GM21529 (cell line): ENCODE data around the gene MAGEA6.
"Not testable (repeated sequence)": the region's sequence is repeated elsewhere in the genome, so short reads cannot be mapped to it uniquely, and the experiment has no call there.

Experiments
- ATAC-seq: cut with Tn5 transposase; IDR thresholded peaks from one replicate; pipeline ENCODE4 v1.9.1; 2021; ENCODE audit not compliant: unreplicated experiment

The MAGEA6 gene

DNA sequence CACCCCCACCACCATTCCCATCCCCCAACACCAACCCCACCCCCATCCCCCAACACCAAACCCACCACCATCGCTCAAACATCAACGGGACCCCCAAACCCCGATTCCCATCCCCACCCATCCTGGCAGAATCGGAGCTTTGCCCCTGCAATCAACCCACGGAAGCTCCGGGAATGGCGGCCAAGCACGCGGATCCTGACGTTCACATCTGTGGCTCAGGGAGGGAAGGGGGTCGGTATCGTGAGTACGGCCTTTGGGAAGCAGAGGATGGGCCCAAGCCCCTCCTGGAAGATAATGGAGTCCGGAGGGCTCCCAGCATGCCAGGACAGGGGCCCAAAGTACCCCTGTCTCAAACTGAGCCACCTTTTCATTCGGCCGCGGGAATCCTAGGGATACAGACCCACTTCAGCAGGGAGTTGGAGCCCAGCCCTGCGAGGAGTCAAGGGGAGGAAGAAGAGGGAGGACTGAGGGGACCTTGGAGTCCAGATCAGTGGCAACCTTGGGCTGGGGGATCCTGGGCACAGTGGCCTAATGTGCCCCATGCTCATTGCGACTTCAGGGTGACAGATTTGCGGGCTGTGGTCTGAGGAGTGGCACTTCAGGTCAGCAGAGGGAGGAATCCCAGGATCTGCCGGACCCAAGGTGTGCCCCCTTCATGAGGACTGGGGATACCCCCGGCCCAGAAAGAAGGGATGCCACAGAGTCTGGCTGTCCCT is 35.2 kb downstream of the MAGEA6 start:
- not testable (repeated sequence) for ATAC-seq

GRCh38 chrX:152733261-152733975 is 36.1 kb downstream of the MAGEA6 start, which contains the start of the genes CSAG1 and MAGEA12:
Gene CSAG1, minus strand, starts transcription at chrX:152733721. Its CDS starts 1,261 bp downstream, at chrX:152732460.
Gene MAGEA12, plus strand, starts transcription at chrX:152733757. Its CDS starts 2,405 bp downstream, at chrX:152736162.
- no peak for ATAC-seq

DNA sequence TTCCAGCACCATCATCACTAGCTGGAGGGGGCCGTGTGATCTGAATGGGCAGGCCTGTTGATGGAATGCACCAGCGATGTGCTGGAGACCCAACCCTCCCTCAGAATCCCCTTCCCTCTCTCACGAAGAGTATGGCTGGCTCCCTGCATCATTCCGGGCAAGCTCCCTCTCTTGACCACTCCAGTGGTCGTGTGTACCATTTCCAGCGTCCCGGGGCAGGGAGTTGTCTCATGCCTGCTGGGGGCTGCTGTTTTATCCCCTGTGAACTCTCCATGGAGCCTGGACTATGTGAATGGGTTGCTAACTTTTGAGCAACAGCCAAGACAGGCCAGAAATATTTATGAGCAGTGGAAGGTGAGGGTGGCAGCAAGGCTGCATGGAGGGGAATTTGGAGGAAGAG is 44.1 kb downstream of the MAGEA6 start:
- no peak for ATAC-seq
